ENCODE data around the gene GAS7. TPM values are rescaled to one million over a fixed set of nuclear protein-coding genes. Genes with fewer than 3 reads are reported as not detected.
A peak's percentile ranks its signal among the peaks of the same experiment; 100 is the strongest.

Gene GAS7
- total RNA-seq, 3 donors from 2014 or later (not counting 1 experiment from before 2014, with no cell fraction given) = 70.7 to 89.1 (median 84.8) TPM

- H3K27ac Mint-ChIP-seq = no peak overlapping the region
- 80% methylated on average over 2 of the region's 2 CpGs for WGBS (ENCODE audit: insufficient coverage)
- no peak overlapping the region for H3K27ac ChIP-seq (ENCODE audit: low read length)
- H3K4me3 Mint-ChIP-seq = no peak overlapping the region
- intact Hi-C loops (cut with micrococcal nuclease) = loop anchor here (5.0 kb wide), 1 partner anchor 112 kb away; no protein-coding TSS in a partner anchor
- peaks cover 12% of the 10 kb centered on the region for H3K4me1 ChIP-seq (ENCODE audit: control insufficient read depth, insufficient read depth, low read length)
- H3K9me3 Mint-ChIP-seq = no peaks in the 10 kb centered on the region
- no peaks in the 10 kb centered on the region for H3K36me3 ChIP-seq (ENCODE audit: control insufficient read depth, insufficient read depth, low read length)
- ATAC-seq (no peak), DNase-seq (no peak)
- no peaks in the 10 kb centered on the region for H3K27me3 ChIP-seq (ENCODE audit: control insufficient read depth, insufficient read depth, low read length)
- TF ChIP-seq, protein P1, sequence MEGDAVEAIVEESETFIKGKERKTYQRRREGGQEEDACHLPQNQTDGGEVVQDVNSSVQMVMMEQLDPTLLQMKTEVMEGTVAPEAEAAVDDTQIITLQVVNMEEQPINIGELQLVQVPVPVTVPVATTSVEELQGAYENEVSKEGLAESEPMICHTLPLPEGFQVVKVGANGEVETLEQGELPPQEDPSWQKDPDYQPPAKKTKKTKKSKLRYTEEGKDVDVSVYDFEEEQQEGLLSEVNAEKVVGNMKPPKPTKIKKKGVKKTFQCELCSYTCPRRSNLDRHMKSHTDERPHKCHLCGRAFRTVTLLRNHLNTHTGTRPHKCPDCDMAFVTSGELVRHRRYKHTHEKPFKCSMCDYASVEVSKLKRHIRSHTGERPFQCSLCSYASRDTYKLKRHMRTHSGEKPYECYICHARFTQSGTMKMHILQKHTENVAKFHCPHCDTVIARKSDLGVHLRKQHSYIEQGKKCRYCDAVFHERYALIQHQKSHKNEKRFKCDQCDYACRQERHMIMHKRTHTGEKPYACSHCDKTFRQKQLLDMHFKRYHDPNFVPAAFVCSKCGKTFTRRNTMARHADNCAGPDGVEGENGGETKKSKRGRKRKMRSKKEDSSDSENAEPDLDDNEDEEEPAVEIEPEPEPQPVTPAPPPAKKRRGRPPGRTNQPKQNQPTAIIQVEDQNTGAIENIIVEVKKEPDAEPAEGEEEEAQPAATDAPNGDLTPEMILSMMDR (IDR thresholded peaks at IDR 0.05) = no peak
- no peaks in the 10 kb centered on the region for H3K36me3 Mint-ChIP-seq
- H3K4me1 Mint-ChIP-seq = peaks cover 5 to 17% of the 10 kb centered on the region in 2 donors
- H3K27me3 Mint-ChIP-seq (ENCODE audit: low read depth in 2 of 2) = peaks cover 0 to 2% of the 10 kb centered on the region in 2 donors
- H3K9me3 ChIP-seq (ENCODE audit: control insufficient read depth, insufficient read depth, low read length) = no peaks in the 10 kb centered on the region
- H3K4me3 ChIP-seq (ENCODE audit: low read length) = no peak overlapping the region
These were observed 30.8 kb upstream of the GAS7 start for GRCh38 chr17:10229181-10229580.

DNA sequence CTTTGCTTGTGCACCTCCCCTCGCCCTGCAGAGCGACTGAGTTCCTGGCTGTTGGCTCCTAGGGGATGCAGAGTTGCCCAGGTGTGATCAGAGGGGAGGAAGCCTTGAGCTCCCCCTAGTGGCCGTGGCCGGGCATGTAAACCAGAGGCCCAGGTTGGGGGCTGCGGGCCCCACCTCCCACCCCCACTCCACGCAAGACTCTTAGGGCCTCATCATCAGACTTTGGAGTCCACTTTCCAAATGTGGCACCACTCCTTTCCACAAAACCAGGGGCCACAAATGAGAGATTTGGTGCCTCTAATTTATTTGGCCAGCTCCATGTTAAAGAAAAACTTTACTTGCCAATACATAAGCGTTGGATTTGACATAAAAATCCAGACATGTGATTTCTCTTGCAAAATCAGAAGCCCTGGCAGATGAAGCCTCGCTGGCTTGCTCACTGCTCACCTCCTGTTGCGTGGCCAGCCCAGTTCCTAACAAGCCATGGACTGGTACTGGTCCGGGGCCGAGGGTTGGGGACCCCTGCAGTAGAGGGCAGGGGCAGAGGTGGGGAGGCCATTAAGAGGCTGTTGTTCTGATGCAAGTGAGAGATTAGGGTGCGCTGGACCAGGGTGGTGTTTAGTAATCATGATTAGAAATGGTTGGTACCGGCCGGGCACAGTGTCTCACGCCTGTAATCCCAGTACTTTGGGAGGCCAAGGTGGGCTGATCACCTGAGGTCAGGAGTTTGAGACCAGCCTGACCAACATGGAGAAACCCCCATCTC, 28.7 kb upstream of the GAS7 start:
- ATAC-seq = peak; percentile 73 to 88 (median 81)
- H3K4me3 ChIP-seq (ENCODE audit: low read length) = no peak overlapping the region
- H3K27me3 ChIP-seq (ENCODE audit: control insufficient read depth, insufficient read depth, low read length) = no peaks in the 10 kb centered on the region
- peaks cover 0 to 2% of the 10 kb centered on the region in 2 donors for H3K27me3 Mint-ChIP-seq (ENCODE audit: low read depth in 2 of 2)
- peaks cover 0 to 3% of the 10 kb centered on the region in 2 donors for H3K9me3 Mint-ChIP-seq
- H3K27ac ChIP-seq (ENCODE audit: low read length) = no peak overlapping the region
- peaks cover 3% of the 10 kb centered on the region for H3K9me3 ChIP-seq (ENCODE audit: control insufficient read depth, insufficient read depth, low read length)
- peak; percentile 62 to 72 for DNase-seq
- H3K36me3 ChIP-seq (ENCODE audit: control insufficient read depth, insufficient read depth, low read length) = no peaks in the 10 kb centered on the region
- H3K4me3 Mint-ChIP-seq = no peak overlapping the region
- TF ChIP-seq, protein P1 (IDR thresholded peaks at IDR 0.05) = peak; percentile 99
- H3K4me1 ChIP-seq (ENCODE audit: control insufficient read depth, insufficient read depth, low read length) = peaks cover 12% of the 10 kb centered on the region
- intact Hi-C loops (cut with micrococcal nuclease) = loop anchor here (1.0 to 5.0 kb wide), 3 partner anchors 110 to 303 kb away; no protein-coding TSS in a partner anchor
- whole genome bisulfite sequencing (ENCODE audit: insufficient coverage) = 41% methylated on average over 12 of the region's 15 CpGs
- no peak overlapping the region for H3K27ac Mint-ChIP-seq
- no peaks in the 10 kb centered on the region for H3K36me3 Mint-ChIP-seq
- peaks cover 5 to 17% of the 10 kb centered on the region in 2 donors for H3K4me1 Mint-ChIP-seq

- no peak overlapping the region for H3K27ac Mint-ChIP-seq
- intact Hi-C loops (cut with micrococcal nuclease) = loop anchor here (5.0 kb wide), 1 partner anchor 107 kb away; no protein-coding TSS in a partner anchor
- ATAC-seq (no peak), DNase-seq (no peak)
- Histone ChIP-seq H3K4me1 (ENCODE audit: control insufficient read depth, insufficient read depth, low read length) (peaks cover 12% of the 10 kb centered on the region), H3K9me3 (ENCODE audit: control insufficient read depth, insufficient read depth, low read length) (peaks cover 3% of the 10 kb centered on the region), H3K27ac (ENCODE audit: low read length) (no peak overlapping the region), H3K27me3 (ENCODE audit: control insufficient read depth, insufficient read depth, low read length) (no peaks in the 10 kb centered on the region), H3K36me3 (ENCODE audit: control insufficient read depth, insufficient read depth, low read length) (no peaks in the 10 kb centered on the region), H3K4me3 (ENCODE audit: low read length) (no peak overlapping the region)
- no peaks in the 10 kb centered on the region for H3K27me3 Mint-ChIP-seq (ENCODE audit: low read depth in 2 of 2)
- TF ChIP-seq, protein P1 (IDR thresholded peaks at IDR 0.05) = no peak
- no peaks in the 10 kb centered on the region for H3K36me3 Mint-ChIP-seq
- peaks cover 0 to 3% of the 10 kb centered on the region in 2 donors for H3K9me3 Mint-ChIP-seq
- no peak overlapping the region for H3K4me3 Mint-ChIP-seq
- H3K4me1 Mint-ChIP-seq = peaks cover 5 to 17% of the 10 kb centered on the region in 2 donors
- 89% methylated on average over 7 of the region's 8 CpGs for WGBS (ENCODE audit: insufficient coverage)
These were observed 26.3 kb upstream of the GAS7 start for GRCh38 chr17:10224582-10225195.

All from natural killer cell (primary cell).